Panc1 (cell line): ENCODE measurements around the gene DENND1C.

Source experiments
- TF ChIP-seq, protein P1 (sequence below), 2 experiments: IDR thresholded peaks; 2 replicates each; pipeline ENCODE4 v1.6.1; 2011 to 2012; ENCODE audit warnings: low read depth in 2 of 2, control low read depth in 1 of 2, low read length in 1 of 2, mild to moderate bottlenecking in 1 of 2, moderate library complexity in 1 of 2; ENCODE audit not compliant: insufficient read depth in 1 of 2
- TF ChIP-seq, protein P2 (sequence below): fragments of 450-650 bp; IDR thresholded peaks from 2 replicates; pipeline ENCODE4 v1.5.1; 2017; ENCODE audit warnings: mild to moderate bottlenecking

DNA sequence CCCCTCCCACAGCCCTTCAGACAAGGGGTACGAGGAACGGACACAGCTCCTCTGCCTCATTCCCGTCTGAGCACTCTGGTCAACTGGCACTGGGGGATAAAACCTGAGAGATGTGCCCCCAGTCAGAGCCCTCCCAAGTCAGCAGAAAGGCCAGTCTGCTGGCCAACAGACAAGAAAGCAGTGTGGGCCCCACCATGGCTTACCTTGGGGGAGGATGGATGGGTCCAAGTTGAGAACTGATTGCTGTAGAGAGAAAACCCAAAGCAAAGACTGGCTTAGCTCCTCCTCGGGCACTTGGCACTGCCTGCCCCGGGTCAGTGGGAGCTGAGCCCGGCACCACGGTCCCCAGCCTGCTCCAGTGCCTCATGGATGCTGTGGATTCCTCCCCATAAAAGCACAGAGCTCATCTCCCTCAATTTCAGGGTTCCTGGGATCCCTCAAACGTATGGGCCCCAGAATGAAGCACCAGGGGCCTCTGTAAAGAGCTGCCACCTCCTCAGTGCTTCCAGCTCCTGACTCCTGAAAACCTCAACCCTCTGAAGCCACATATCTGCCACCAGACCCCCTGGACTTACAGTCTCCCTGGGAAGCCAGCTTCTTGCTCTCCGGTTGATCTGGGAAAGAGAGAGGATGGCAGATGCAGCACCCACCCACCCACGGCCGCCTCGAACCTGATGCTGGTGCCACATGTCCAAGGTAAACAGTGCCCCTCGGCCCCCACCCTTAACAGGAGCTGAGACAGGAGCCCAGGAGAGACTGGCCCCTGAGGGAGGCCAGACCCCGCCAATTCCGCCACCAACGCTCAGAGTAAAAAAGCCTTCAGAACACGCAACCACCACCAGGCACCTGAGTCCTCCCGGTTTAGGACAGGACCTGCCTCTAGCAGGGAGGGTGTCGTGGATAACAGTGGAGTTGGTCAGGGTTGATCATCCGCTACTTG is 60.2 kb downstream of the DENND1C start:
- TF ChIP-seq, protein P1, sequence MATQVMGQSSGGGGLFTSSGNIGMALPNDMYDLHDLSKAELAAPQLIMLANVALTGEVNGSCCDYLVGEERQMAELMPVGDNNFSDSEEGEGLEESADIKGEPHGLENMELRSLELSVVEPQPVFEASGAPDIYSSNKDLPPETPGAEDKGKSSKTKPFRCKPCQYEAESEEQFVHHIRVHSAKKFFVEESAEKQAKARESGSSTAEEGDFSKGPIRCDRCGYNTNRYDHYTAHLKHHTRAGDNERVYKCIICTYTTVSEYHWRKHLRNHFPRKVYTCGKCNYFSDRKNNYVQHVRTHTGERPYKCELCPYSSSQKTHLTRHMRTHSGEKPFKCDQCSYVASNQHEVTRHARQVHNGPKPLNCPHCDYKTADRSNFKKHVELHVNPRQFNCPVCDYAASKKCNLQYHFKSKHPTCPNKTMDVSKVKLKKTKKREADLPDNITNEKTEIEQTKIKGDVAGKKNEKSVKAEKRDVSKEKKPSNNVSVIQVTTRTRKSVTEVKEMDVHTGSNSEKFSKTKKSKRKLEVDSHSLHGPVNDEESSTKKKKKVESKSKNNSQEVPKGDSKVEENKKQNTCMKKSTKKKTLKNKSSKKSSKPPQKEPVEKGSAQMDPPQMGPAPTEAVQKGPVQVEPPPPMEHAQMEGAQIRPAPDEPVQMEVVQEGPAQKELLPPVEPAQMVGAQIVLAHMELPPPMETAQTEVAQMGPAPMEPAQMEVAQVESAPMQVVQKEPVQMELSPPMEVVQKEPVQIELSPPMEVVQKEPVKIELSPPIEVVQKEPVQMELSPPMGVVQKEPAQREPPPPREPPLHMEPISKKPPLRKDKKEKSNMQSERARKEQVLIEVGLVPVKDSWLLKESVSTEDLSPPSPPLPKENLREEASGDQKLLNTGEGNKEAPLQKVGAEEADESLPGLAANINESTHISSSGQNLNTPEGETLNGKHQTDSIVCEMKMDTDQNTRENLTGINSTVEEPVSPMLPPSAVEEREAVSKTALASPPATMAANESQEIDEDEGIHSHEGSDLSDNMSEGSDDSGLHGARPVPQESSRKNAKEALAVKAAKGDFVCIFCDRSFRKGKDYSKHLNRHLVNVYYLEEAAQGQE (IDR thresholded peaks at IDR 0.05; ENCODE audit: insufficient read depth in 1 of 2, low read depth in 2 of 2, low read length in 1 of 2), result no peak
- TF ChIP-seq, protein P2, sequence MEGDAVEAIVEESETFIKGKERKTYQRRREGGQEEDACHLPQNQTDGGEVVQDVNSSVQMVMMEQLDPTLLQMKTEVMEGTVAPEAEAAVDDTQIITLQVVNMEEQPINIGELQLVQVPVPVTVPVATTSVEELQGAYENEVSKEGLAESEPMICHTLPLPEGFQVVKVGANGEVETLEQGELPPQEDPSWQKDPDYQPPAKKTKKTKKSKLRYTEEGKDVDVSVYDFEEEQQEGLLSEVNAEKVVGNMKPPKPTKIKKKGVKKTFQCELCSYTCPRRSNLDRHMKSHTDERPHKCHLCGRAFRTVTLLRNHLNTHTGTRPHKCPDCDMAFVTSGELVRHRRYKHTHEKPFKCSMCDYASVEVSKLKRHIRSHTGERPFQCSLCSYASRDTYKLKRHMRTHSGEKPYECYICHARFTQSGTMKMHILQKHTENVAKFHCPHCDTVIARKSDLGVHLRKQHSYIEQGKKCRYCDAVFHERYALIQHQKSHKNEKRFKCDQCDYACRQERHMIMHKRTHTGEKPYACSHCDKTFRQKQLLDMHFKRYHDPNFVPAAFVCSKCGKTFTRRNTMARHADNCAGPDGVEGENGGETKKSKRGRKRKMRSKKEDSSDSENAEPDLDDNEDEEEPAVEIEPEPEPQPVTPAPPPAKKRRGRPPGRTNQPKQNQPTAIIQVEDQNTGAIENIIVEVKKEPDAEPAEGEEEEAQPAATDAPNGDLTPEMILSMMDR, result no peak
